Epithelial cell of esophagus (primary cell): Measurements from ENCODE around the gene CDCP2.

Experiments used
- DNase-seq: peaks from one replicate; pipeline ENCODE4 v3.0.0; 2010; ENCODE audit warnings: low read depth
- H3K4me3 ChIP-seq: 2 replicates; pipeline ENCODE4 v1.5.1; 2011; ENCODE audit warnings: mild to moderate bottlenecking, low read length, control low read depth
- TF ChIP-seq, protein P1 (sequence below): IDR thresholded peaks from 2 replicates; pipeline ENCODE4 v1.5.1; 2011; ENCODE audit warnings: low read depth, mild to moderate bottlenecking, low read length, control low read depth, inconsistent platforms; ENCODE audit not compliant: insufficient read depth; ENCODE audit errors: missing control alignments

The CDCP2 gene

DNA sequence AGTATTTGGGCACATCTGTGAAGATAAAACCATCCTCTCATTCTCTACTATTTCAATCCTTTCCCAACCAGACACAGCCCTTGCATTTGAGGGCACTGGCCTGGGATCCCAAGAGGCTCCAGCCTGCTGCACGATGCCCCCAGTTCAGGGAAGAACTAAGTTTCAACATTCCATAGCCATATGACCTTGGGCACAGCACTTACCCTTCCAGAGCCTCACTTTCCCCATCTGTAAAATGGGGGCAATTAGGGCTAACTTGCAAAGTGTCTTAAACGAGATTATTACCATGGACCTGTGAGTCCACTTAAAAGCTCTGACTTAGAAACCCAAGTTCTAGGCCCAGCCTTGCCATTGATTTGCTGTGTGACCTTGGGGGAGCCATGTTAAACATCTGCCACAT is 22.9 kb downstream of the CDCP2 start:
- TF ChIP-seq, protein P1, sequence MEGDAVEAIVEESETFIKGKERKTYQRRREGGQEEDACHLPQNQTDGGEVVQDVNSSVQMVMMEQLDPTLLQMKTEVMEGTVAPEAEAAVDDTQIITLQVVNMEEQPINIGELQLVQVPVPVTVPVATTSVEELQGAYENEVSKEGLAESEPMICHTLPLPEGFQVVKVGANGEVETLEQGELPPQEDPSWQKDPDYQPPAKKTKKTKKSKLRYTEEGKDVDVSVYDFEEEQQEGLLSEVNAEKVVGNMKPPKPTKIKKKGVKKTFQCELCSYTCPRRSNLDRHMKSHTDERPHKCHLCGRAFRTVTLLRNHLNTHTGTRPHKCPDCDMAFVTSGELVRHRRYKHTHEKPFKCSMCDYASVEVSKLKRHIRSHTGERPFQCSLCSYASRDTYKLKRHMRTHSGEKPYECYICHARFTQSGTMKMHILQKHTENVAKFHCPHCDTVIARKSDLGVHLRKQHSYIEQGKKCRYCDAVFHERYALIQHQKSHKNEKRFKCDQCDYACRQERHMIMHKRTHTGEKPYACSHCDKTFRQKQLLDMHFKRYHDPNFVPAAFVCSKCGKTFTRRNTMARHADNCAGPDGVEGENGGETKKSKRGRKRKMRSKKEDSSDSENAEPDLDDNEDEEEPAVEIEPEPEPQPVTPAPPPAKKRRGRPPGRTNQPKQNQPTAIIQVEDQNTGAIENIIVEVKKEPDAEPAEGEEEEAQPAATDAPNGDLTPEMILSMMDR, result no peak
- DNase-seq, result no peak
- no peak overlapping the region for H3K4me3 ChIP-seq

DNA sequence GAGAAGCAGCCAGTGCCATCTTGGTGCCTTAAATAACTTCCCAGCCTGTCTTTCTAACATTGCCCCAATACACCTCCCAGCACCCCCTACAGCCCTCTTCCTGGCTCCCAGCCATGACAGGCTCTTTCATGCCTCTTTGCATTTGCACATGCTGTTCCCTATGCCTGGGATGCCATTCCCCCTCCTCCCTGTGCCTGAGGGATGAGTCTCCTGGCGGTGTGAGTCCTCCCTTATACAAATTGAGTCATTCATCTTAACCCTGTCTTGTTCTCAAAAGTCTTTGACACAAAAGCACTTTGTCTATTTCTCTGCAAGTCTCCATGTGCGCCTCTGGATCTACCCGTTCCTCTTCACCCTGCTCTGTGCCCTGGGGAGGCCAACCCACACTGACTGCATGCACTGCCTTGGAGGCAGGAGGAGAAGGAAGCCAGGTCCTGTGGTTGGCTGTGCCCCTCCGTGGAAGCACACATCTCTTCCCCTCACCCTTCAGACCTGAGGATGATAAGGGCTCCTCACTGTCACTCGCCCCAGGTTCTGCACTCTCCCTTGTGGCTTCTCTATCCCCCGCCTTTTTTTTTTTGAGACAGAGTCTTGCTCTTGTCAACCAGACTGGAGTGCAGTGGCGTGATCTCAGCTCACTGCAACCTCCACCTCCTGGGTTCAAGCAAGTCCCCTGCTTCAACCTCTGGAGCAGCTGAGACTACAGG is 25.1 kb downstream of the CDCP2 start:
- peak; percentile 16 for DNase-seq
- TF ChIP-seq, protein P1, result no peak
- H3K4me3 ChIP-seq, result no peak overlapping the region

- no peak for DNase-seq
- TF ChIP-seq, protein P1, result no peak
- no peak overlapping the region for H3K4me3 ChIP-seq
Measured at GRCh38 chr1:54126271-54126815, 26.5 kb downstream of the CDCP2 start.

DNA sequence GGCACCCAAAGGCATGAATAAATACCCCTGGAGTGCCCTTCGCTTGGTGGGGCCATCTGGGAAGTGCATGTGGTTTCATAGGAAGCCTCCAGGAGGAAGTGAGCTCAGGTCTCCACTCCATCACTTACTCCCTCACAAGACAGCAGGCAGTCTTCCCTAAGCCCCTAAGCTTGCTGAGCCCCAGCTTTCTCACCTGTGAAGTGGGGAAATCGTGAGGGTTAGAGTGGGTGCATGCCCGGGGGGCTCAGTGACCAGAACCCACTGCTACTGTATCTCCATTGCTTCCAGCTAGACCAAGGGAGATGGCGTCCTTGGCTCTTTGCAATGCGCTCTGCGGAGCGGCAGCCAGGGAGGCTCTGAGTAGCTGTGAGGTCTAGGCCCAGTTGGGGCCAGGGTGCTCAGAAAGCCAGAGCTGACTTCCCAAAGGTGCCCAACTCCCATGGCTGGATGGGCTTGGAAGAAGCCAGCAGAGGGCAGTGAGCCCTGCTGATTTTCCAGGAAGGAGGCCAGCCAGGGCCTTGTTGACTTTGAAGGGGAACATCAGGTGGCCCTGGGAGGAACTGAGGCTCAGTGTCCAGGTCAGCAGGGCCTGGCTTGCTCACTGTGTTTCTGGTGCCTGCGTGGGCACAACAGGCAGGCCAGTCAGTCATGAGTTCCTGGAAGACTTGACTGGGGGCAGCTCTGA is 27.3 kb downstream of the CDCP2 start:
- TF ChIP-seq, protein P1, result peak; percentile 49
- no peak overlapping the region for H3K4me3 ChIP-seq
- peak; percentile 45 for DNase-seq

GRCh38 chr1:54124906-54125305 is 27.9 kb downstream of the CDCP2 start:
- H3K4me3 ChIP-seq, result no peak overlapping the region
- TF ChIP-seq, protein P1, result no peak
- no peak for DNase-seq

DNA sequence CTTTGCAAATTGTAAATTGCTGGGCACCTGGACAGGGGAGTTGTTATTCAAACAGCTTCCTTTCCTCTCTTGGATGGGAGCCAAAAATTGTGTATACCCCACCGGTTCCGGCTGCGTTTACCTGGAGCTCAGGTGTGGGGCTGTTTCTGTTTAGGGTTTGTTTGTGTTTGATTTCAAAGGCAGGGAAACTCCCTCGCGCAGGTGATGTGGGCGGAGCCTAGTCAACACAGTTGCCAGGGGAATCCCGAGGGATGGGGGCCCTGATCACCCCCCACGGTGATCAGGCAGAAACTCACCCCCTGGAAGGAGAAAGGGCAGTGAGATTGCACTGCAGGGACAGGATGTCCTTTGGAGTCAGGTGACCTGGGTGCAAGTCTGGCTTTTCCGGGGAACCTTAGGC is 28.3 kb downstream of the CDCP2 start:
- DNase-seq, result peak; percentile 14
- TF ChIP-seq, protein P1, result no peak
- no peak overlapping the region for H3K4me3 ChIP-seq
